H7 (cell line): Measurements from ENCODE around the gene INO80. TPM values are rescaled to one million over a fixed set of nuclear protein-coding genes. Genes with fewer than 3 reads are reported as not detected.

ENCODE experiments used
- DNase-seq: peaks from one replicate; pipeline ENCODE4 v3.0.0; 2012
- H3K27me3 ChIP-seq: 2 replicates; pipeline ENCODE4 v1.6.0; 2011; ENCODE audit warnings: mild to moderate bottlenecking, low read length; ENCODE audit not compliant: control insufficient read depth, insufficient read depth
- H3K36me3 ChIP-seq: replicated peaks from 2 replicates; pipeline ENCODE4 v1.5.1; 2011; ENCODE audit warnings: low read length; ENCODE audit not compliant: control insufficient read depth, insufficient read depth
- H3K4me3 ChIP-seq: 2 replicates; pipeline ENCODE4 v1.5.1; 2011; ENCODE audit warnings: low read depth, mild to moderate bottlenecking, control low read depth, low read length, moderate library complexity; ENCODE audit not compliant: insufficient read depth
- total RNA-seq: library from RNA; depleted of rRNA; stranded (reverse); fragments of >200 nt; shearing (Covaris generic); gene quantifications from 2 replicates; pipeline ENCODE4 v1.2.3, GENCODE V29; 2014

The INO80 gene
- total RNA-seq, 1 experiment from 2014 or later: 17.1 TPM

- H3K27me3 ChIP-seq: no peaks in the 10 kb centered on the region
- peaks cover 26% of the 10 kb centered on the region for H3K36me3 ChIP-seq
- no peak overlapping the region for H3K4me3 ChIP-seq
- no peak for DNase-seq
These were observed 127.9 kb downstream of the INO80 start for GRCh38 chr15:40988156-40988555.

GRCh38 chr15:40986820-40987219 lies 129.3 kb downstream of the INO80 start:
- H3K36me3 ChIP-seq: peaks cover 33% of the 10 kb centered on the region
- H3K27me3 ChIP-seq: no peaks in the 10 kb centered on the region
- no peak overlapping the region for H3K4me3 ChIP-seq
- DNase-seq: no peak

- no peak for DNase-seq
- Histone ChIP-seq H3K27me3 (no peaks in the 10 kb centered on the region), H3K4me3 (no peak overlapping the region), H3K36me3 (peaks cover 39% of the 10 kb centered on the region)
These were observed 130.3 kb downstream of the INO80 start for GRCh38 chr15:40985541-40986330.

- Histone ChIP-seq H3K27me3 (no peaks in the 10 kb centered on the region), H3K4me3 (no peak overlapping the region), H3K36me3 (peaks cover 41% of the 10 kb centered on the region)
- DNase-seq: no peak
These were observed 131.1 kb downstream of the INO80 start for GRCh38 chr15:40984964-40985363.

GRCh38 chr15:40984406-40984805 lies 131.7 kb downstream of the INO80 start:
- H3K36me3 ChIP-seq: peaks cover 43% of the 10 kb centered on the region

GRCh38 chr15:40982855-40983254 lies 133.2 kb downstream of the INO80 start:
- peaks cover 48% of the 10 kb centered on the region for H3K36me3 ChIP-seq
- H3K4me3 ChIP-seq: no peak overlapping the region

More at GRCh38 chr15:40984406-40984805, 131.7 kb downstream of the INO80 start:
- Histone ChIP-seq H3K27me3 (no peaks in the 10 kb centered on the region), H3K4me3 (no peak overlapping the region)
- no peak for DNase-seq

GRCh38 chr15:40981186-40981585 lies 134.9 kb downstream of the INO80 start:
- no peak for DNase-seq
- Histone ChIP-seq H3K27me3 (no peaks in the 10 kb centered on the region), H3K4me3 (no peak overlapping the region), H3K36me3 (peaks cover 41% of the 10 kb centered on the region)

More at GRCh38 chr15:40982855-40983254, 133.2 kb downstream of the INO80 start:
- no peak for DNase-seq
- H3K27me3 ChIP-seq: no peaks in the 10 kb centered on the region

GRCh38 chr15:40978562-40978961 lies 137.5 kb downstream of the INO80 start:
- Histone ChIP-seq H3K36me3 (peaks cover 23% of the 10 kb centered on the region), H3K27me3 (no peaks in the 10 kb centered on the region), H3K4me3 (no peak overlapping the region)
- DNase-seq: no peak

GRCh38 chr15:40978141-40978540 lies 137.9 kb downstream of the INO80 start:
- Histone ChIP-seq H3K27me3 (no peaks in the 10 kb centered on the region), H3K36me3 (peaks cover 22% of the 10 kb centered on the region), H3K4me3 (no peak overlapping the region)
- DNase-seq: no peak

GRCh38 chr15:40976819-40977218 lies 139.3 kb downstream of the INO80 start:
- Histone ChIP-seq H3K27me3 (no peaks in the 10 kb centered on the region), H3K4me3 (no peak overlapping the region), H3K36me3 (peaks cover 15% of the 10 kb centered on the region)
- no peak for DNase-seq

GRCh38 chr15:40974879-40975278 lies 141.2 kb downstream of the INO80 start:
- Histone ChIP-seq H3K36me3 (peaks cover 7% of the 10 kb centered on the region), H3K4me3 (no peak overlapping the region), H3K27me3 (no peaks in the 10 kb centered on the region)
- DNase-seq: no peak

GRCh38 chr15:40969363-40969762 lies 146.7 kb downstream of the INO80 start:
- H3K36me3 ChIP-seq: no peaks in the 10 kb centered on the region
- DNase-seq: no peak
- H3K27me3 ChIP-seq: no peaks in the 10 kb centered on the region

GRCh38 chr15:40968290-40969085 lies 147.6 kb downstream of the INO80 start:
- H3K36me3 ChIP-seq: no peaks in the 10 kb centered on the region
- peak; percentile 61 for DNase-seq
- H3K27me3 ChIP-seq: no peaks in the 10 kb centered on the region

More at GRCh38 chr15:40969363-40969762, 146.7 kb downstream of the INO80 start:
- no peak overlapping the region for H3K4me3 ChIP-seq

GRCh38 chr15:40964634-40965033 lies 151.4 kb downstream of the INO80 start:
- H3K27me3 ChIP-seq: no peaks in the 10 kb centered on the region
- no peaks in the 10 kb centered on the region for H3K36me3 ChIP-seq
- no peak overlapping the region for H3K4me3 ChIP-seq
- DNase-seq: no peak

More at GRCh38 chr15:40968290-40969085, 147.6 kb downstream of the INO80 start:
- no peak overlapping the region for H3K4me3 ChIP-seq

GRCh38 chr15:40964006-40964405 lies 152.1 kb downstream of the INO80 start:
- Histone ChIP-seq H3K36me3 (no peaks in the 10 kb centered on the region), H3K4me3 (no peak overlapping the region), H3K27me3 (no peaks in the 10 kb centered on the region)
- no peak for DNase-seq
